HepG2 (cell line): ENCODE measurements around the gene DNASE1L2. TPM values are rescaled to one million over a fixed set of nuclear protein-coding genes. Genes with fewer than 3 reads are reported as not detected.

Source experiments
- ATAC-seq: fragments of 200-7000 bp; cut with Tn5 transposase; 3 replicates; pipeline ENCODE4 v1.9.1; 2020; ENCODE audit warnings: mild to moderate bottlenecking, moderate library complexity
- BruUV-seq: library from RNA; stranded (reverse); fragments of 400-500 nt; replicated peaks from 2 replicates; lab custom pipeline; 2021; lab: Mats Ljungman, UMichigan
- CTCF ChIA-PET: fragments of 300-600 bp; formaldehyde crosslinking; extraction: SDS; loops from one replicate; lab custom pipeline; 2021; ENCODE audit warnings: low total read pairs, inconsistent platforms, low intra/inter-chr PET ratio; lab: Yijun Ruan, JAX
- POLR2A ChIA-PET: fragments of 350-600 bp; sonication (Branson Sonifier 250); formaldehyde crosslinking; loops from one replicate; lab custom pipeline; 2020; ENCODE audit warnings: antibody characterized with exemption, inconsistent platforms; lab: Yijun Ruan, JAX
- DNase-seq: peaks from one replicate; pipeline ENCODE4 v3.0.0-alpha.2; 2015; ENCODE audit warnings: low spot score
- FAIRE-seq: peaks from 3 replicates; lab custom pipeline; 2011; peaks lifted over from hg19 to GRCh38; lab: Jason Lieb, UNC
- H2AFZ ChIP-seq: one replicate; pipeline ENCODE4 v1.6.1; 2011; ENCODE audit warnings: low read length, inconsistent platforms
- H3K27ac ChIP-seq: fragments of 300-600 bp; 3 replicates; pipeline ENCODE4 v1.8.0; 2011; ENCODE audit warnings: mixed run types, mild to moderate bottlenecking, mixed read lengths, low read length, inconsistent platforms; ENCODE audit not compliant: insufficient read depth; ENCODE audit errors: extremely low read length
- H3K27me3 ChIP-seq, 2 experiments: fragments of 200-600 bp in 1 of 2; 2 replicates in 1 of 2; 3 replicates in 1 of 2; pipeline versions ENCODE4 v1.6.0 to v1.8.0; 2011; ENCODE audit warnings: low read length in 2 of 2, mild to moderate bottlenecking in 2 of 2, moderate library complexity in 2 of 2, inconsistent platforms in 1 of 2; ENCODE audit not compliant: insufficient read depth in 2 of 2, control insufficient read depth in 1 of 2
- H3K36me3 ChIP-seq, 2 experiments: fragments of 200-600 bp in 1 of 2; replicated peaks in 1 of 2; 2 replicates in 1 of 2; 3 replicates in 1 of 2; pipeline versions ENCODE4 v1.5.1 to v1.8.0; 2011; ENCODE audit warnings: low read length in 2 of 2, inconsistent platforms in 1 of 2; ENCODE audit not compliant: insufficient read depth in 2 of 2, control insufficient read depth in 1 of 2
- H3K4me1 ChIP-seq: 2 replicates; pipeline ENCODE4 v1.5.1; 2012; ENCODE audit warnings: low read length, inconsistent platforms; ENCODE audit not compliant: insufficient read depth
- H3K4me2 ChIP-seq: 2 replicates; pipeline ENCODE4 v1.6.0; 2011; ENCODE audit warnings: low read depth, low read length, inconsistent platforms
- H3K4me3 ChIP-seq, 3 experiments: fragments of 200-600 bp in 1 of 3; sonication (generic), shearing (Covaris generic) in 1 of 3; replicated peaks in 1 of 3; 2 replicates each; pipeline ENCODE4 v1.5.1; 2011 to 2016; ENCODE audit warnings: low read length in 3 of 3, inconsistent platforms in 2 of 3, low read depth in 2 of 3, mild to moderate bottlenecking in 2 of 3, control low read depth in 1 of 3, mixed read lengths in 1 of 3; ENCODE audit not compliant: insufficient read depth in 1 of 3
- H3K79me2 ChIP-seq: one replicate; pipeline ENCODE4 v1.6.1; 2011; ENCODE audit warnings: low read length, inconsistent platforms; ENCODE audit not compliant: insufficient read depth
- H3K9ac ChIP-seq: 2 replicates; pipeline ENCODE4 v1.6.0; 2011; ENCODE audit warnings: mild to moderate bottlenecking, low read depth, low read length, inconsistent platforms; ENCODE audit not compliant: insufficient read depth
- H3K9me3 ChIP-seq: 2 replicates; pipeline ENCODE4 v1.5.1; 2012; ENCODE audit warnings: mild to moderate bottlenecking, low read length
- H4K20me1 ChIP-seq: 2 replicates; pipeline ENCODE4 v1.6.0; 2011; ENCODE audit warnings: inconsistent platforms, mild to moderate bottlenecking, low read length, moderate library complexity; ENCODE audit not compliant: insufficient read depth
- AGO2 ChIP-seq: fragments of 200-400 bp; formaldehyde crosslinking; optimal IDR thresholded peaks from 2 replicates; pipeline ENCODE3; 2017; ENCODE audit warnings: mild to moderate bottlenecking, low read depth, low read length, moderate library complexity
- CBFB ChIP-seq: sonication (generic); formaldehyde crosslinking; IDR thresholded peaks from 2 replicates; pipeline ENCODE4 v1.4.0; 2020; ENCODE audit warnings: missing genetic modification reagents
- EED ChIP-seq: sonication (generic); formaldehyde crosslinking; IDR thresholded peaks from 2 replicates; pipeline ENCODE4 v1.5.0; 2020; ENCODE audit warnings: mild to moderate bottlenecking, missing genetic modification reagents
- GATAD1 ChIP-seq: IDR thresholded peaks from 2 replicates; pipeline ENCODE4 v1.6.1; 2016; ENCODE audit warnings: missing genetic modification reagents, missing compliant biosample characterization
- IKZF5 ChIP-seq: IDR thresholded peaks from 2 replicates; pipeline ENCODE4 v1.6.1; 2018; ENCODE audit warnings: missing genetic modification reagents, mild to moderate bottlenecking, missing compliant biosample characterization
- KLF12 ChIP-seq: sonication (generic); formaldehyde crosslinking; IDR thresholded peaks from 2 replicates; pipeline ENCODE4 v1.4.0; 2020; ENCODE audit warnings: missing genetic modification reagents, borderline replicate concordance
- KMT2A ChIP-seq: sonication (generic); formaldehyde crosslinking; IDR thresholded peaks from 2 replicates; pipeline ENCODE4 v1.4.0; 2020; ENCODE audit warnings: missing genetic modification reagents
- NFIB ChIP-seq: sonication (generic); formaldehyde crosslinking; IDR thresholded peaks from 2 replicates; pipeline ENCODE4 v1.9.0; 2021; ENCODE audit warnings: missing genetic modification reagents, mild to moderate bottlenecking, borderline replicate concordance
- RBFOX2 ChIP-seq: fragments of 200-400 bp; formaldehyde crosslinking; IDR thresholded peaks from 2 replicates; pipeline ENCODE4 v1.6.1; 2017; ENCODE audit warnings: low read depth, mild to moderate bottlenecking, low read length
- RBM22 ChIP-seq: fragments of 200-400 bp; formaldehyde crosslinking; optimal IDR thresholded peaks from 2 replicates; pipeline ENCODE3; 2017; ENCODE audit warnings: mild to moderate bottlenecking, low read length, moderate library complexity
- SIN3A ChIP-seq: IDR thresholded peaks from 2 replicates; pipeline ENCODE4 v1.6.1; 2011; ENCODE audit warnings: low read depth, mild to moderate bottlenecking, control low read depth, low read length, borderline replicate concordance
- TP53 ChIP-seq: sonication (generic); formaldehyde crosslinking; conservative IDR thresholded peaks from 2 replicates; pipeline ENCODE4 v1.4.0; 2020; ENCODE audit warnings: missing genetic modification reagents
- ZBTB38 ChIP-seq: sonication (generic); formaldehyde crosslinking; IDR thresholded peaks from 2 replicates; pipeline ENCODE4 v1.5.1; 2020; ENCODE audit warnings: mild to moderate bottlenecking, missing genetic modification reagents
- ZMYM3 ChIP-seq: sonication (generic); formaldehyde crosslinking; IDR thresholded peaks from 2 replicates; pipeline ENCODE4 v1.5.1; 2020; ENCODE audit warnings: mild to moderate bottlenecking, missing genetic modification reagents
- ZNF10 ChIP-seq: sonication (generic); formaldehyde crosslinking; IDR thresholded peaks from 2 replicates; pipeline ENCODE4 v1.4.0; 2020; ENCODE audit warnings: mild to moderate bottlenecking, low read depth, missing genetic modification reagents, borderline replicate concordance
- ZNF160 ChIP-seq: sonication (generic); formaldehyde crosslinking; IDR thresholded peaks from 2 replicates; pipeline ENCODE4 v1.8.0; 2022; ENCODE audit warnings: mild to moderate bottlenecking, inconsistent platforms, missing genetic modification reagents
- ZNF205 ChIP-seq: IDR thresholded peaks from 2 replicates; pipeline ENCODE4 v1.6.1; 2018; ENCODE audit warnings: missing biosample characterization, missing genetic modification reagents
- ZNF331 ChIP-seq: sonication (generic); formaldehyde crosslinking; IDR thresholded peaks from 2 replicates; pipeline ENCODE4 v1.4.0; 2020; ENCODE audit warnings: missing genetic modification reagents
- ZNF468 ChIP-seq: sonication (generic); formaldehyde crosslinking; IDR thresholded peaks from 2 replicates; pipeline ENCODE4 v1.8.0; 2022; ENCODE audit warnings: mild to moderate bottlenecking, moderate library complexity, missing genetic modification reagents
- ZSCAN30 ChIP-seq: sonication (generic); formaldehyde crosslinking; IDR thresholded peaks from 2 replicates; pipeline ENCODE4 v1.5.0; 2020; ENCODE audit warnings: mild to moderate bottlenecking, missing genetic modification reagents
- WGBS: methylation state at CpG from one replicate; pipeline ENCODE4 v1.1.6; 2017; ENCODE audit warnings: low lambda C conversion rate; 5-methylcytosine and 5-hydroxymethylcytosine counted together
- in situ Hi-C: cut with HindIII; loops from 2 replicates; pipeline ENCODE4 v1.10.0; 2017; ENCODE audit warnings: low pct_unique_long_range_greater_than_20kb; ENCODE audit not compliant: extremely low pct_ligation_motif_present
- intact Hi-C: fragments of 100-400 bp; cut with micrococcal nuclease; formaldehyde crosslinking; loops from one replicate; pipeline ENCODE4 v1.10.0; 2022; ENCODE audit not compliant: unreplicated experiment
- polyA plus RNA-seq, 8 experiments: library from polyadenylated mRNA; depleted of rRNA in 3 of 8; stranded (reverse) in 7 of 8; unstranded in 1 of 8; fragments of >200 nt; fragmentation: Illumina TruSeq in 4 of 8; extraction: Trizol in 4 of 8; gene quantifications; 2 replicates each; pipeline versions ENCODE4 v1.2.1 to v1.2.3, GENCODE V29; 2011 to 2016; ENCODE audit warnings: low read depth in 4 of 8, missing spikeins in 1 of 8, mixed read lengths in 1 of 8; ENCODE audit not compliant: insufficient read depth in 1 of 8
- total RNA-seq, 5 experiments: library from RNA; depleted of rRNA; stranded (reverse); fragments of >200 nt; fragmentation: Illumina TruSeq; extraction: Trizol; gene quantifications; 2 replicates each; pipeline ENCODE4 v1.2.3, GENCODE V29; 2016; ENCODE audit warnings: low read depth in 1 of 5

The DNASE1L2 gene
- total and polyA plus RNA-seq, 2 of the 13 experiments (the other 11 are each of a cell fraction or from before 2014, with no cell fraction given): 0.44 to 0.50 TPM

- intact Hi-C loops: no loop called here
- peaks cover 7% of the 10 kb centered on the region; the same call in 1 of the 2 replicates for H3K4me1 ChIP-seq
- TF ChIP-seq KMT2A (CRISPR knock-in tag) (no peak), GATAD1 (CRISPR knock-in tag) (no peak), EED (CRISPR knock-in tag) (no peak), AGO2 (peak; percentile 72), RBFOX2 (peak; percentile 42; the same call in 1 of the 2 replicates), TP53 (no peak), ZBTB38 (CRISPR knock-in tag) (0 out of 2 replicates have a peak, but pooled peaks have one; percentile 20)
- BruUV-seq: no TSS peak
- FAIRE-seq (no peak), DNase-seq (no peak), ATAC-seq (peak; percentile 20)
- H3K9ac ChIP-seq: no peak overlapping the region
- ChIA-PET CTCF (no interaction called here), POLR2A (no interaction called here)
- no peak overlapping the region for H3K4me2 ChIP-seq
- peaks cover 9% of the 10 kb centered on the region for H3K79me2 ChIP-seq
- no peaks in the 10 kb centered on the region for H3K9me3 ChIP-seq
- no peaks in the 10 kb centered on the region for H4K20me1 ChIP-seq
- peaks cover 25 to 47% of the 10 kb centered on the region in 2 experiments; a peak in 4 of 5 replicates for H3K36me3 ChIP-seq
- H2AFZ ChIP-seq: no peak overlapping the region
- H3K27ac ChIP-seq: no peak overlapping the region
- no peak overlapping the region for H3K4me3 ChIP-seq
- WGBS: 97% methylated on average over 12 of the region's 17 CpGs
- in situ Hi-C loops: no loop called here
- H3K27me3 ChIP-seq: no peaks in the 10 kb centered on the region
Measured at GRCh38 chr16:2244301-2244700, 8.1 kb downstream of the DNASE1L2 start.

- no peak overlapping the region for H3K27ac ChIP-seq
- TF ChIP-seq ZNF331: no peak
- peak; percentile 46 for TF ChIP-seq RBM22
- no peak for TF ChIP-seq ZNF468 (CRISPR knock-in tag)
- TF ChIP-seq SIN3A: no peak
- TF ChIP-seq KLF12 (CRISPR knock-in tag): no peak
- no peak for TF ChIP-seq ZNF10 (CRISPR knock-in tag)
- no peak for TF ChIP-seq ZNF205 (CRISPR knock-in tag)
- TF ChIP-seq ZMYM3 (CRISPR knock-in tag): no peak
- TF ChIP-seq IKZF5 (CRISPR knock-in tag): no peak
- TF ChIP-seq ZNF160 (CRISPR knock-in tag): no peak
- TF ChIP-seq NFIB: no peak
- TF ChIP-seq CBFB: no peak
- no peak for TF ChIP-seq ZSCAN30 (CRISPR knock-in tag)
Measured at GRCh38 chr16:2244926-2245795, 8.9 kb downstream of the DNASE1L2 start.

More at GRCh38 chr16:2244926-2245795, 8.9 kb downstream of the DNASE1L2 start:
- WGBS: 98% methylated on average over 27 of the region's 30 CpGs
- FAIRE-seq: no peak
- CTCF ChIA-PET: no interaction called here
- intact Hi-C loops: no loop called here
- no peak overlapping the region for H3K4me2 ChIP-seq
- POLR2A ChIA-PET: no interaction called here
- H3K4me1 ChIP-seq: peaks cover 11% of the 10 kb centered on the region; the same call in 1 of the 2 replicates
- H2AFZ ChIP-seq: no peak overlapping the region
- H4K20me1 ChIP-seq: peaks cover 3% of the 10 kb centered on the region
- no peak overlapping the region for H3K4me3 ChIP-seq
- H3K9ac ChIP-seq: no peak overlapping the region
- ATAC-seq: no peak
- in situ Hi-C loops: no loop called here
- H3K27me3 ChIP-seq: no peaks in the 10 kb centered on the region
- DNase-seq: no peak
- H3K36me3 ChIP-seq: peaks cover 25 to 43% of the 10 kb centered on the region in 2 experiments; a peak in 4 of 5 replicates
- no peaks in the 10 kb centered on the region for H3K9me3 ChIP-seq
- peaks cover 15% of the 10 kb centered on the region for H3K79me2 ChIP-seq
- no TSS peak for BruUV-seq
